ENCODE results near the gene TBXAS1. TPM values are rescaled to one million over a fixed set of nuclear protein-coding genes. Genes with fewer than 3 reads are reported as not detected.
"Not testable (repeated sequence)": the region's sequence is repeated elsewhere in the genome, so short reads cannot be mapped to it uniquely, and the experiment has no call there.

TBXAS1 gene
- total RNA-seq, 1 donor from 2014 or later, result 3.8 TPM

DNA sequence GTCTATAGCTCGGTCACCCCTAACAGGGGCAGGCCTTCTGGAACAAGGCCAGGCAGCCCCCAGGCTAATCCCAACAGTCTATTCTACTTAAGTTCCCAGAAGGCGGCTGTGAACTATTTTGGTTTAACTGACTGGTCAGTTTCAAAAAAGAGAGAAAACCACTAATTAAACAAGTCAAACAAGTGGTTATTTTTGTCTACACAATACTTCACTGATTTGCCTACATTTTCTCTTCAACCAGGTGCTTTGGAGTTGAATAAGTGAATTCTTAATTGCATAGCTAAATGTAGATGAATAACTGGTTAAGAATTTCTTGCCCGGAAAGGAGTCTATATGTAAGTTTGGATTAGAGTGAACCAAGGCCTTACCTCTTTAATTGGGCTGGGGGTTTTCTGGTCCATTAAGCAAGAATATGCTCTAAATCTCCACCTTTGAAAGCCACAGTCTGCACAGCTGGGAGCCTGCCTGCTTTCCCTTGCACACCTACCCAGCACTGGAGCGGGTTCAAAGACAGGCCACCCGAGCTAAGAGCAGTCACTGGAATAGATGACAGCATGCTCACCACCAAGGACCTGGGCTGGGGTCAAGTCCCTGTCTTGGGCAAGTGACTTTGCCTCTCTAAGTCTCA, 70.4 kb downstream of the TBXAS1 start:
- intact Hi-C loops (cut with DNase I), result no loop called here
- Histone ChIP-seq H3K9me3 (peaks cover 0 to 5% of the 10 kb centered on the region in 2 donors), H3K4me3 (no peak overlapping the region), H3K36me3 (no peaks in the 10 kb centered on the region), H3K4me1 (no peaks in the 10 kb centered on the region), H3K27ac (no peak overlapping the region), H3K27me3 (no peaks in the 10 kb centered on the region)
- TF ChIP-seq, protein P1, sequence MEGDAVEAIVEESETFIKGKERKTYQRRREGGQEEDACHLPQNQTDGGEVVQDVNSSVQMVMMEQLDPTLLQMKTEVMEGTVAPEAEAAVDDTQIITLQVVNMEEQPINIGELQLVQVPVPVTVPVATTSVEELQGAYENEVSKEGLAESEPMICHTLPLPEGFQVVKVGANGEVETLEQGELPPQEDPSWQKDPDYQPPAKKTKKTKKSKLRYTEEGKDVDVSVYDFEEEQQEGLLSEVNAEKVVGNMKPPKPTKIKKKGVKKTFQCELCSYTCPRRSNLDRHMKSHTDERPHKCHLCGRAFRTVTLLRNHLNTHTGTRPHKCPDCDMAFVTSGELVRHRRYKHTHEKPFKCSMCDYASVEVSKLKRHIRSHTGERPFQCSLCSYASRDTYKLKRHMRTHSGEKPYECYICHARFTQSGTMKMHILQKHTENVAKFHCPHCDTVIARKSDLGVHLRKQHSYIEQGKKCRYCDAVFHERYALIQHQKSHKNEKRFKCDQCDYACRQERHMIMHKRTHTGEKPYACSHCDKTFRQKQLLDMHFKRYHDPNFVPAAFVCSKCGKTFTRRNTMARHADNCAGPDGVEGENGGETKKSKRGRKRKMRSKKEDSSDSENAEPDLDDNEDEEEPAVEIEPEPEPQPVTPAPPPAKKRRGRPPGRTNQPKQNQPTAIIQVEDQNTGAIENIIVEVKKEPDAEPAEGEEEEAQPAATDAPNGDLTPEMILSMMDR (IDR thresholded peaks at IDR 0.05), result no peak
- no peak for DNase-seq (ENCODE audit: low spot score in 2 of 2)

DNA sequence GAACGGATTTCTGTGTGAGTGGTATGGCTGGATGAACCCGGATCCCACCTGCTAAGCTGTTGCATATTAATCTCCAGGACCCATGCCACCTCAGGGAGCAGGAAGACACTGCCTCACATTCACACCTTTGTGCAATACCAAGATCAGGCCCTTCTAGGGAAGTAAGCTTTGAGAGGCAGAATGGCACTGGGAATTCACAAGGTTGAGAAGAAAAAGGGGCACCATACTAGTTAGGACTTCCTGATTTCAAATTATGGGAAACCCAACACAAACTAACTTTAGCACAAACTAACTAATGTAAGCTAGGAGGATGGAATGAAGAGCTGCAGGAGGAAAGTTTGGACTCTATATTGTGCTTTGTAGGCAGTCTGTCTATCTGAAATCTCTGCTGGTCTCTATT, 71.3 kb downstream of the TBXAS1 start:
- Histone ChIP-seq H3K4me1 (no peaks in the 10 kb centered on the region), H3K27me3 (no peaks in the 10 kb centered on the region), H3K4me3 (no peak overlapping the region), H3K36me3 (no peaks in the 10 kb centered on the region), H3K27ac (no peak overlapping the region), H3K9me3 (peaks cover 0 to 5% of the 10 kb centered on the region in 2 donors)
- intact Hi-C loops (cut with DNase I), result no loop called here
- TF ChIP-seq, protein P1 (IDR thresholded peaks at IDR 0.05), result no peak
- no peak for DNase-seq (ENCODE audit: low spot score in 2 of 2)

DNA sequence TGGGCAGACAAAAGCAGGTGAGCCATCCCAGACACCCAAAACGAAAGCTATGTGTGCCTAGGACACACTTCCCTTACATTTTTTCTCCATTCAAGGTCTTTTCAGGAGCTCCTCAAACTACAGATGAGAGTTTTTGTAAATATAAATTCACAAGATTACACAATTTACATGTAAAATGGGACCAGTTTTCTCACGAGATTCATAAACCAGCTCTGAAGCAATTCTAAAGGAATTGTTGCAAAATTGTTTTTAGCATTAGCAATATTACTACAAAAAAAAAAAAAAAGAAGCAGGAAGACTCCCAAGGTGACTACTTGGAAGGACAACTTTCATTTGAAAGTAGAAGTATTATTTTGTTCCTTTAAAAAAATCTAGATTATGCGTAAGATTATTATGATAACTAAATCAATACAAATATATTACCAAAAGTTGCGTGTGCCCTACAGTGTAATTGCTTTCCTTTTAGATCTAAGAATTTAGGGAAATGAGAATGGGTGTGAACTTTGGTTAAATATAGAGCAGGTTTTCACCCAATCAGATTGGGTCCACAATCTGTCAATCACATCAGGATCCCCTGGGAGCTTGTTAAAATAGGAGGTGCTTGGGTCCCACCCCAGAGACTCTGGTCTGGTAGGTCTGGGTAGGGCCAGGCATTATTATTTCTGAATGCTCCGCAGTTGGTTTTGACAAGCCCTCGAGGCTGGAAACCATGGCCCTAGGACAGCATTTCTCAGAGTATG, 72.2 kb downstream of the TBXAS1 start:
- Histone ChIP-seq H3K9me3 (peaks cover 0 to 5% of the 10 kb centered on the region in 2 donors), H3K36me3 (no peaks in the 10 kb centered on the region), H3K4me3 (no peak overlapping the region), H3K27me3 (no peaks in the 10 kb centered on the region), H3K4me1 (no peaks in the 10 kb centered on the region), H3K27ac (no peak overlapping the region)
- intact Hi-C loops (cut with DNase I), result no loop called here
- DNase-seq (ENCODE audit: low spot score in 2 of 2), result no peak
- TF ChIP-seq, protein P1 (IDR thresholded peaks at IDR 0.05), result no peak

DNA sequence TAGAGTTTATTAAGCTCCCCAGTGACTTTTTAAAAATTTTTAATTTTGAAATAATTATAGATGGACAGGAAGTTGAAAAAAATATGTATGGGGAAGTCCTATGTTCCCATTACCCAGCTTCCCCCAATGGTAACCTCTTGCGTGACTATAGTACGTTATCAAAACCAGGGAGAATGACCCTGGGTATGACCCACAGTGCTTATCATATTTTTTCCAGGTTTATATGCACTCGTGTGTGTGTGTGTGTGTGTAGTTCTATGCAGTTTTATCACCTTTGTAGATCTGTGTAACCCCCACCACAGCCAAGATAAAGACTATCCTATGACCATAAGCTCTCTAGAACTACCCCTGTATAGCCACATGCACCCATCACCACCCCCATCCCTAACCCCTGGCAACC, 72.8 kb downstream of the TBXAS1 start:
- H3K36me3 ChIP-seq, result no peaks in the 10 kb centered on the region
- no peaks in the 10 kb centered on the region for H3K27me3 ChIP-seq
- intact Hi-C loops (cut with DNase I), result no loop called here
- no peaks in the 10 kb centered on the region for H3K4me1 ChIP-seq
- H3K27ac ChIP-seq, result no peak overlapping the region
- no peak for DNase-seq (ENCODE audit: low spot score in 2 of 2)
- H3K9me3 ChIP-seq, result peaks cover 0 to 5% of the 10 kb centered on the region in 2 donors
- no peak overlapping the region for H3K4me3 ChIP-seq
- TF ChIP-seq, protein P1 (IDR thresholded peaks at IDR 0.05), result no peak

DNA sequence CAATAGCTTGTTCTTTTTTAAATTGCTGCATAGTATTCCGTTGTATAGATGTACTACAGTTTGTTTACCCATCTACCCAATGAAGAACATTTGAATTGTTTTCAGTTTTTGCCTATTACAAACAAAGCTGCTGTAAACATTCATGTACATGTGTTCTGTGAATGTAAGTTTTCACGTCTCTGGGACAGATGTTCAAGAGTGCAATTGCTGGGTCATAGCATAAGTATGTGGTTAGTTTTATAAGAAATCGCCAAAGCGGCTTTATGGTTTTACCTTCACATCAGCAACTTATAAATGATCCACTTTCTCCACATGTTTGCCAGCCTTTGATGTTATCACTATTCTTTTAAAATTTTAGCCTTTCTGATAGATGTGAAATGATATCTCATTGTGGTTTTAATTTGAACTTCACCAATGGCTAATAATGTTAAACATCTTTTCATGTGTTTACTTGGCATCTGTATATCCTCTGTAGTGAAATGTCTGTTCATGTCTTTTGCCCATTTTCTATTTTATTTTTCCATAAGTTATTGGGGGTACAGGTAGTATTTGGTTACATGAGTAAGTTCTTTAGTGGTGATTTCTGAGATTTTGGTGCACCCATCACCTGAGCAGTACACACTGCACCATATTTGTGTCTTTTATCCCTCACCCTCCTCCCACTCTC, 73.5 kb downstream of the TBXAS1 start:
- no peak overlapping the region for H3K4me3 ChIP-seq
- no peak for DNase-seq (ENCODE audit: low spot score in 2 of 2)
- no peaks in the 10 kb centered on the region for H3K36me3 ChIP-seq
- TF ChIP-seq, protein P1 (IDR thresholded peaks at IDR 0.05), result no peak
- H3K27me3 ChIP-seq, result no peaks in the 10 kb centered on the region
- no peak overlapping the region for H3K27ac ChIP-seq
- intact Hi-C loops (cut with DNase I), result no loop called here
- peaks cover 0 to 5% of the 10 kb centered on the region in 2 donors for H3K9me3 ChIP-seq
- no peaks in the 10 kb centered on the region for H3K4me1 ChIP-seq

DNA sequence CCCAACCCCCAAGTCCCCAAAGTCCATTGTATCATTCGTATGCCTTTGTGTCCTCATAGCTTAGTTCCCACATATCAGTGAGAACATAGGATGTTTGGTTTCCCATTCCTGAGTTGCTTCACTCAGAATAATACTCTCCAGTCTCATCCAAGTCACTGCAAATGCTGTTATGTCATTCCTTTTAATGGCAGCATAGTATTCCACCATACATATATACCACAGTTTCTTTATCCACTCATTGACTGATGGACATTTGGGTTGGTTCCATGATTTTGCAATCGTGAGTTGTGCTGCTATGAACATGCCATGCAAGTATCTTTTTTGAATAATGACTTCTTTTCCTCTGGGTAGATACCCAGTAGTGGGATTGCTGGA, 74.0 kb downstream of the TBXAS1 start:
- H3K4me1 ChIP-seq; intact Hi-C loops (cut with DNase I): not testable (repeated sequence)

More for the DNA sequence above, 74.0 kb downstream of the TBXAS1 start:
- DNase-seq (ENCODE audit: low spot score in 2 of 2); H3K4me3 ChIP-seq; H3K27ac ChIP-seq; H3K27me3 ChIP-seq; H3K36me3 ChIP-seq; H3K9me3 ChIP-seq: not testable (repeated sequence)
